ENCODE data around the gene CADM2. TPM values are rescaled to one million over a fixed set of nuclear protein-coding genes. Genes with fewer than 3 reads are reported as not detected.

The CADM2 gene
- total RNA-seq, 1 experiment from 2014 or later = 1.3 TPM

DNA sequence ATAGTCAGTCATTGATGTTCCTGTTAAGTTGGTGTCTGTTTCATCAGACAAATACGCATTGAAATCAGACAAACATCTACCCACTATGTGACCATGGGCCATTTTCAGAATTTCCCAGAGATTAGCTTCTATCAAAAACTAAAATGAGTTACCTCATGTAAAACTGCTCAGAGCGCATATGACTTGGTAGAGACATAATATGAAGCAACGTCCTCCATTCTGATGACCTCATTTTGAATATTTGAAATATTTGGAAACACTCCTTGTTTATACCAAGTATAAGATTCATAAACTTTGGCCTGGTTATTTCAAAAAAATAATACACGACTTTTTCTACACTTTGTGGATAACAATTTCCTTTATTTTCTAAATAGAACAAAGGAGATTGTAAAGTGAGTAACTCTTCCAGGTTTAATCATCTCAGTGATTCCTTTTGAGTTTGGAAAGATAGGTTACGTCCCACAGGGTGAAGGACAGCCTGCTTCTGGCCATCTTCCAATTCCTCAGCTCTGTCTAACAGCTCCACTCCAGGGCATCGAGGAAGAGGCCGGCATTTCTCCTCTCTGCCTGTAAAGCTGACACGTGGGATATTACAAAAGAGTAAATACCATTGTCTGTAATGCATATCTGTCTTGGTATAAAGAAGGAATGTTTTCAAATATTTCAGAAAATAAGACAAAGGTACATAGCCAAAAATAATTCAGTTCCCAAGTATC, 122.6 kb downstream of the CADM2 start:
- Mint-ChIP-seq H3K27ac (ENCODE audit: unreplicated experiment) (no peak overlapping the region), H3K9me3 (ENCODE audit: low read depth, unreplicated experiment) (no peaks in the 10 kb centered on the region), H3K4me1 (ENCODE audit: low read depth, unreplicated experiment) (peaks cover 9% of the 10 kb centered on the region), H3K4me3 (ENCODE audit: low read depth, unreplicated experiment) (no peak overlapping the region), H3K36me3 (ENCODE audit: insufficient read depth, unreplicated experiment) (no peaks in the 10 kb centered on the region), H3K27me3 (ENCODE audit: unreplicated experiment) (no peaks in the 10 kb centered on the region)
- intact Hi-C loops (cut with micrococcal nuclease; ENCODE audit: unreplicated experiment) = no loop called here
- CTCF ChIA-PET = no interaction called here
- TF ChIP-seq, protein P1, sequence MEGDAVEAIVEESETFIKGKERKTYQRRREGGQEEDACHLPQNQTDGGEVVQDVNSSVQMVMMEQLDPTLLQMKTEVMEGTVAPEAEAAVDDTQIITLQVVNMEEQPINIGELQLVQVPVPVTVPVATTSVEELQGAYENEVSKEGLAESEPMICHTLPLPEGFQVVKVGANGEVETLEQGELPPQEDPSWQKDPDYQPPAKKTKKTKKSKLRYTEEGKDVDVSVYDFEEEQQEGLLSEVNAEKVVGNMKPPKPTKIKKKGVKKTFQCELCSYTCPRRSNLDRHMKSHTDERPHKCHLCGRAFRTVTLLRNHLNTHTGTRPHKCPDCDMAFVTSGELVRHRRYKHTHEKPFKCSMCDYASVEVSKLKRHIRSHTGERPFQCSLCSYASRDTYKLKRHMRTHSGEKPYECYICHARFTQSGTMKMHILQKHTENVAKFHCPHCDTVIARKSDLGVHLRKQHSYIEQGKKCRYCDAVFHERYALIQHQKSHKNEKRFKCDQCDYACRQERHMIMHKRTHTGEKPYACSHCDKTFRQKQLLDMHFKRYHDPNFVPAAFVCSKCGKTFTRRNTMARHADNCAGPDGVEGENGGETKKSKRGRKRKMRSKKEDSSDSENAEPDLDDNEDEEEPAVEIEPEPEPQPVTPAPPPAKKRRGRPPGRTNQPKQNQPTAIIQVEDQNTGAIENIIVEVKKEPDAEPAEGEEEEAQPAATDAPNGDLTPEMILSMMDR (IDR thresholded peaks at IDR 0.05; ENCODE audit: unreplicated experiment) = no peak
- peak; percentile 34 for DNase-seq
- no TSS peak for BruUV-seq (replicated peaks)

DNA sequence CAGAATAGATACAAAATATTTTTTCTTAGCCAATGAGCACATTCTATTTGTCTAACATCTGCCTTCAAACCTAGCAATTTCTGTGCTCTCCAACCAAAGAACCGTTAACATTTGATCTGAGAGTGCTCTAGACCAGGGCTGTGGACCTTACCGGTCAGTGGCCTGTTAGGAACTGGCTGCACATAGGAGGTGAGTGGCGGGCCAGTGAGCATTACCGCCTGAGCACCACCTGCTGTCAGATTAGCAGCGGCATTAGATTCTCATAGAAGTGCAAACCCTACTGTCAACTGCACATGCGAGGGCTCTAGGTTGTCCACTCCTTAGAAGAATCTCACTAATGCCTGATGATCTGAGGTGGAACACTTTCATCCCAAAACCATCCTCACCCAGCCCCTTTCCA, 131.7 kb downstream of the CADM2 start:
- intact Hi-C loops (cut with micrococcal nuclease; ENCODE audit: unreplicated experiment) = no loop called here
- CTCF ChIA-PET = no interaction called here

GRCh38 chr3:85100316-85100715, 141.5 kb downstream of the CADM2 start:
- no peak overlapping the region for H3K27ac Mint-ChIP-seq (ENCODE audit: unreplicated experiment)
- no peaks in the 10 kb centered on the region for H3K9me3 Mint-ChIP-seq (ENCODE audit: low read depth, unreplicated experiment)
- no TSS peak for BruUV-seq (replicated peaks)
- H3K4me3 Mint-ChIP-seq (ENCODE audit: low read depth, unreplicated experiment) = no peak overlapping the region
- TF ChIP-seq, protein P1 (IDR thresholded peaks at IDR 0.05; ENCODE audit: unreplicated experiment) = no peak
- no peak for DNase-seq
- no peaks in the 10 kb centered on the region for H3K36me3 Mint-ChIP-seq (ENCODE audit: insufficient read depth, unreplicated experiment)
- intact Hi-C loops (cut with micrococcal nuclease; ENCODE audit: unreplicated experiment) = no loop called here
- H3K27me3 Mint-ChIP-seq (ENCODE audit: unreplicated experiment) = no peaks in the 10 kb centered on the region
- CTCF ChIA-PET = no interaction called here
- H3K4me1 Mint-ChIP-seq (ENCODE audit: low read depth, unreplicated experiment) = no peaks in the 10 kb centered on the region

More for the DNA sequence above, 131.7 kb downstream of the CADM2 start:
- H3K9me3 Mint-ChIP-seq (ENCODE audit: low read depth, unreplicated experiment) = no peaks in the 10 kb centered on the region
- TF ChIP-seq, protein P1 (IDR thresholded peaks at IDR 0.05; ENCODE audit: unreplicated experiment) = no peak
- no peak for DNase-seq
- no TSS peak for BruUV-seq (replicated peaks)
- no peaks in the 10 kb centered on the region for H3K36me3 Mint-ChIP-seq (ENCODE audit: insufficient read depth, unreplicated experiment)
- H3K4me3 Mint-ChIP-seq (ENCODE audit: low read depth, unreplicated experiment) = no peak overlapping the region
- H3K4me1 Mint-ChIP-seq (ENCODE audit: low read depth, unreplicated experiment) = no peaks in the 10 kb centered on the region
- no peak overlapping the region for H3K27ac Mint-ChIP-seq (ENCODE audit: unreplicated experiment)
- H3K27me3 Mint-ChIP-seq (ENCODE audit: unreplicated experiment) = no peaks in the 10 kb centered on the region

DNA sequence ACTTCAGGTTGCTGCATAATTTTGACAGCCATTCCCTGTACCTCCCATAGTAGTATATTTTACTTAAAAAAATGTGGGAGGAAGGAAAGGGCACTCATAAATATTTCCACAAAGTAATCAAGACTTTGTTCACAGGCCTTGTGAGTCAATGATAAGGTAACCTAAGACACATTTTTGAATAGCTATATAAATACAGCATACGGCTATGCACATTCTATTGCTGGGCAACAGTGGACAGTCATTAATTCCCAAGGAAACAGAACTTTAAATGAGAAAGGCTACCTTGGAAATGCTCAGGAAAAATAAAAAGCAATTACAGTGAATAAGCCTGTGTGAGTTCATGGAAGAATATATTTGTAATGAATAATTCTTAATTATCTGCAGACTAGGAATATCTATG, 144.0 kb downstream of the CADM2 start:
- TF ChIP-seq, protein P1 (IDR thresholded peaks at IDR 0.05; ENCODE audit: unreplicated experiment) = no peak
- Mint-ChIP-seq H3K36me3 (ENCODE audit: insufficient read depth, unreplicated experiment) (no peaks in the 10 kb centered on the region), H3K4me1 (ENCODE audit: low read depth, unreplicated experiment) (no peaks in the 10 kb centered on the region), H3K4me3 (ENCODE audit: low read depth, unreplicated experiment) (no peak overlapping the region), H3K27me3 (ENCODE audit: unreplicated experiment) (no peaks in the 10 kb centered on the region), H3K9me3 (ENCODE audit: low read depth, unreplicated experiment) (no peaks in the 10 kb centered on the region), H3K27ac (ENCODE audit: unreplicated experiment) (no peak overlapping the region)
- no peak for DNase-seq
- no TSS peak for BruUV-seq (replicated peaks)
- CTCF ChIA-PET = no interaction called here
- intact Hi-C loops (cut with micrococcal nuclease; ENCODE audit: unreplicated experiment) = no loop called here

All from Calu3 (cell line).